Stimulated activated CD8-positive, alpha-beta memory T cell treated with anti-CD3 and anti-CD28 coated beads, Interleukin-4, amount 100 ng/mL, for 24 hours (primary cell): Measurements from ENCODE around the gene CFLAR.
"Not testable (repeated sequence)": the region's sequence is repeated elsewhere in the genome, so short reads cannot be mapped to it uniquely, and the experiment has no call there.

ENCODE experiments used
- DNase-seq: peaks from one replicate; pipeline ENCODE4 v3.0.0-alpha.2; 2020; ENCODE audit warnings: low read depth

Gene CFLAR

DNA sequence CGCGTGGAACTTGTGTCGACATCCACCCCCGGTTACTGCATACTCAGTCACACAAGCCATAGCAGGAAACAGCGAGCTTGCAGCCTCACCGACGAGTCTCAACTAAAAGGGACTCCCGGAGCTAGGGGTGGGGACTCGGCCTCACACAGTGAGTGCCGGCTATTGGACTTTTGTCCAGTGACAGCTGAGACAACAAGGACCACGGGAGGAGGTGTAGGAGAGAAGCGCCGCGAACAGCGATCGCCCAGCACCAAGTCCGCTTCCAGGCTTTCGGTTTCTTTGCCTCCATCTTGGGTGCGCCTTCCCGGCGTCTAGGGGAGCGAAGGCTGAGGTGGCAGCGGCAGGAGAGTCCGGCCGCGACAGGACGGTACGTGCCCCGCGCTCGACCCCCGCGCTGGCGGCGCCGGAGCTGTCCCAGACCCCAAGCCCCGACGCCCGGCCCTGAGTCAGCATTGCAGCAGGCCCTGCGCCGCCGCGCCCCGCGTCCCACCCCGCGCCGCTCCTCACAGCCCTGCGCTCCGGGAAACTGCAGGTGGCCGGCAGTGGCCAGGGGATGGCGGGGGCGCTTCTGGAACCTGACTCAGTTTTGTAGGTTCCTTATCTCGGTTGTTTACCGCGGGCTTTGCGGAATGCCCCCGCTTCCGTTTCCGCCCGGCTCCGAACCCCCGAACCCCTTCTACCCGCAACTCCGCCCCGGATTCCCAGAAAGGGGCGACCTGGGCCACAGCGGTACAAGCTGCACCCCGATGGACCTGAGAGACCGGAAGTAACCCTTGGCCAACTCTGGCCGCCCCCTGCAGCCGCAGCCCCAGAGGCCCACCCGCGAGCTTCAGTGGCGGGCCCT, at the start of gene CFLAR:
Gene CFLAR, plus strand, starts transcription at position 50 of the 844 bp plus-strand sequence. CDS start 13,702 bp downstream, outside the sequence.
- DNase-seq = peak; percentile 73

DNA sequence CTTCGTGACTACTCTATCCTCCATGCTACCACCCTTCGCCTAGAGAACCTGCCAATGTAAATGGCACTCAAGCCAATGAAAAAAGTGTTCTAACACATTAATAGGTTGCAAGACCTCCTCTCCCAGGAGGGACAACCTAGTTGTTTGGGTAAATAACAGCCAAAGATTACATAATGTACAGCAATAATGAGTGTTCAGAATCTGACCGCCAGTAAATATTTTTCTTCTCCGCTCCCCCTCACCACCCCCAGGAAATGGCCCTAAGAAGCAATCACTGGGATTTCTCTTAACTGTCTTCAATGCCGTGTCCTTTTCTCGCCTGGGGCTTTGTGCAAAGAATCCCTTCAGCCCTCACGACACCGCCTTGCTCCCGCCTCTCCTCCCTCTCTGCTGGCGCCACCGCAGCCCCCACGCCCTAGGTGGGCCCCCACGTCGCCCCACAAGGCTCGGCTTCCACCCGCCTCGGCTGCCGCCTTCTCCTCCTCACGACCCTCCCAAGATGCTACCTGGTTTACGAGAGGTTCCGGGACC, 45.0 kb upstream of the CFLAR start:
- no peak for DNase-seq

DNA sequence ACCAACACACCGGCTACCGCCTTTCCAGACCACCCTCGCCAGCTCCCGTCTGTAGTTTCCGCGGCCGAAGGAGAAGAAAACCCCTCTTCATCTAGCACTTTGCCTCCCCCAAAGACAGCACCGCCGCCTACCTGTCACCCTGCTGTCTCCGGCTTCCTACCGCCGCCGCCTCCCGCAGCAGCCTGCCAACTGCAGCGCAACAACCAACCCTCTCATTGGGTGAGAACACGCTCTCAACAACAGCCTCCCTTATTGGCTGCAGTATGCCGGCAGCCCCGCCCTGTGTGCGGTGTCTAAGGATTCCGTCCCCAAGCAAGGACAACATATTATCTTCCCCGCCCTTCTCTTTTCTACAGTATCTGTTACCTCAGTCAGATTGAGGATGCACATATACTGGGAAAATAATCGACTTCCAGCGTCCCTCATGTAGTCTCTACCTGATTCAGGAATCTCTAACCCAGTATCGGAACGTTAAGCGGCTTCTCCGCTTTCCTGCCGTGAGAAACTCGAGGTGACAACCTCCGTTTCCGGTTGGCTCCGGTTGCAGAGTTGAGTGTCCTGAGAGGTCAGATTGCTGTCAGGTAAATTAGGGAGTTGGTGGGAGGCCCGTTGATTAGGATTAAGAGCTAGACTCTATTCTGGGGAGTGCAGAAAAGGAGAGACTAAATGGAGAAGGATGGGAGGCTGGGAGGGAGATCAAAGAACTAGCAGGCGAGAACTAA, 44.3 kb upstream of the CFLAR start, which contains the start of the genes HYCC2 and NDUFB3:
Gene HYCC2, minus strand, starts transcription at position 193 of the 722 bp plus-strand sequence. CDS start 47,662 bp downstream, outside the sequence.
Gene NDUFB3, plus strand, starts transcription at position 523 of the 722 bp plus-strand sequence. CDS start 6,882 bp downstream, outside the sequence.
- DNase-seq = peak; percentile 78

DNA sequence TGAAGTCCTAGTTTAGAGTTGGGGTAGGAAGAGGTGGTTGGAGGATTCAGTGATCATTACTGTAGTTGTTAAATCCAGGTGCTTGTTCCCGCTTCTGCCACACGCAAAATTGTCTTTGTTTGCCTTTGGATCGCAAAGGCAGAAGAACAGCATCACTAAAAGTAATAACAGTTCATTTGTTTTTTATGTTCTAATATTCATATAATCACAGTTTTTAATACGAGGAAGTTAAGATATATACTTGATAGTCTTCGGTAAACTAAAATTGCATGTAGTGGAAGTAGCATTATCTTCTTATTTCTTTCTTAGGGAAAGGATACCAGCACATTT, 43.8 kb upstream of the CFLAR start:
- no peak for DNase-seq

DNA sequence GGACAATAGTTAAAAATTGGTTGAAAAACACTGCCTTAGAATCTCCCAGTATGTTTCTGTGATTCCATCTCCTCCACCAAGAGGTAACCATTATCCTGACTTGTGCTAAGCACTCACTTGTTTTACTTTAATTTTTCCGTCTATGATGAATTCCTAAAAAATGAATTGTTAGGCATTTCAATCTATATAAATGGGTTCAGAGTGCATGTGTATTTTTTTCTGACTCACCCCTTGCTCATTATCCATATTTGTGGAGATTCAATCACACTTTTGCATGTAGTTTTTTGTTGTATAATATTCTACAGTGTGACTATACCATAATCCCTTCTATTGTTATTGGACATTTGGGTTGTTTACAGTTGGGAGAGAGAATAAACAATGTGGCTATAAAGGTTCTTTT, 42.9 kb upstream of the CFLAR start:
- DNase-seq = no peak

DNA sequence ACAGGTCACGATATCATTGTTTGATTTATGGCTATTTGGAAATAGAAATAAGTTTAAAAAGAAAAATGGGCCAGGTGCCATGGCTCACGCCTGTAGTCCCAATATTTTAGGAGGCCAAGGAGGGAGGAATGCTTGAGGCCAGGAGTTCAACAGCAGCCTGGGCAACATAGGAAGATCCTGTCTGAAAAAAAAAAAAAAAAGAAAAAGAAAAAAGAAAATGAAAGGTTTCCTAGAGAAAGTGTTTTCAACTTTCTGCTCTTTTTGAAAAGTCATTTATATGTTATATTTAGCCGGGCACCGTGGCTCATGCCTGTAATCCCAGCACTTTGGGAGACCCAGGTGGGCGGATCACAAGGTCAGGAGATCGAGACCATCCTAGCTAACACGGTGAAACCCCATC, 41.0 kb upstream of the CFLAR start:
- no peak for DNase-seq

DNA sequence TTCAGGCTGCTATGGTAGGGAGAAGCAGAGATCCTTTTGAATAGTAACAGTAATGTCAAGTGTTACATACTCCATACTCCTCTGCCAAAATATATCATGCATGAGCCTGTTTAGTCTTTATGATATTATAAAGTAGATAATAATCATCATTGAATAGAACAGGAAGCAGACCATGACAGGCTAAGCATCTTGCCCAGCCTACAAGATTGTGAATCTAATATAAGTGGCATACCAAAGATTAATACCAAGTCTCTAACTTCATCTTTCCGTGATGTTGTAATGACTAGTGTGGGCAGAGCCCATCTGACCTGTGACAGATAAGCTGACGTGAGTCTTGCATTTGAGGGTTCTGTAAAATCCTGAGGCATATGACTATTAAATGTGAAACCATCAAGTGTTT, 31.1 kb upstream of the CFLAR start:
- DNase-seq = no peak

DNA sequence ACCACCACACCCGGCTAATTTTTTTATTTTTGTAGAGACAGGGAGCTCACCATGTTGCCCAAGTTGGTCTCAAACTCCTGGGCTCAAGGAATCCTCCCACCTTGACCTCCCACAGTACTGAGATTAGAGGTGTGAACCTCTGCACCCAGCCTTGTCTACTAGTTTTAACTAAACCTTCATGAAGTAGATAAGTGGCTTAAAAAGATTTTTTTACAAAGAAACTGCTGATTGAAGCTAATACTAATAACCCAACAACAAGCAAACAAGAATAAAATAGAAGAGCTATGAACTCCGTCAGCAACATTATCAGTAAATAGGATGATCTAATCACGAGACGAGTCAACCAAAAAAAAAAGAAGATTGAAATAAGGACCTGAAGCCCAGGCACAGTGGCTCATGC, 25.4 kb upstream of the CFLAR start:
- no peak for DNase-seq

DNA sequence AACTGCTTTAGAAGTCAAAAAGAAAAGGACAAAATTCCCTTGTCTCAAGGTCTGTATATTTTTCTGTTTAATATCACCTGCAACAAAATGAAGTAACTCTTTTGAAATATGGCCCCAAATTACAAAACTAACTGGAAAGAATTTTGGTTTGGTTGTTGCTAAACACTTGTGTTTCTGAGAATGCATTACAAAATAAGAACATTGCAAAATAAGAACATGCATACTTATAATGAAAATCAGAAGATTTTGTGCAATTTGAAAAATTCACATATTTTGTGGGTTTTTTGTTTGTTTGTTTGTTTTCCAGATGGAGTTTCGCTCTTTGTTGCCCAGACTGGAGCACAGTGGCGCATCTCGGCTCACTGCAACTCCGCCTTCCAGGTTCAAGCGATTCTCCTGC, 22.4 kb upstream of the CFLAR start:
- DNase-seq = no peak

DNA sequence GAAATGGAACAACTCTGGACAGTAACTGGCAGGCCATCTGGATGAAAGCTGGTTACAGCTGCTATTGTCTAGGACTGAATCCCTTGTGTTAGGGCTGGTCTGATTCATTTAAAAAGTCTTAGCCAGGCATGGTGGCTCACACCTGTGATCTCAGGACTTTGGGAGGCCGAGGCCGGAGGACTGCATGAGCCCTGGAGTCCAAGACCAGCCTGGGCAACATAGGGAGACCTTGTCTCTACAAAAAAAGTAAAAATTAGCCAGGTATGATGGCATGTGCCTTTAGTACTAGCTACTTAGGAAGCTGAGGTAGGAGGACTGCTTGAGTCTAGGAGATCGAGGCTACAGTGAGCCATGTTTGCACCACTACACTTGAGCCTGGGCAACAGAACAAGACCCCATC, 15.5 kb upstream of the CFLAR start:
- DNase-seq = no peak

DNA sequence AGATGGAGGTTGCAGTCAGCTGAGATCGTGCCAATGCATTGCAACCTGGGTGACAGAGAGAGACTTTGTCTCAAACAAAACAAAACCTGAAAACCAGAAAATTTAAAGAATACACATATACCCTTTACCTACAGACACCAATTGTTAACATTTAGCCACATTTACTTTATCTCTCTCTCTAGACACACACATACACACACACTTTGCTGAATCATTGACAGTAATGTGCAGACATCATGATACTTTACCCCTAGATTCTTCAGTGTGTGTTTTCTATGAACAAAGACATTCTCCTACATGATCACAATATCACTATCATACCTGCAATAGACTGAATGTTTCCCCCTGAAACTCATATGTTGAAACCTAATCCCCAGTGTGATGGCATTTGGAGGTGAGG, 10.2 kb upstream of the CFLAR start:
- DNase-seq = no peak

DNA sequence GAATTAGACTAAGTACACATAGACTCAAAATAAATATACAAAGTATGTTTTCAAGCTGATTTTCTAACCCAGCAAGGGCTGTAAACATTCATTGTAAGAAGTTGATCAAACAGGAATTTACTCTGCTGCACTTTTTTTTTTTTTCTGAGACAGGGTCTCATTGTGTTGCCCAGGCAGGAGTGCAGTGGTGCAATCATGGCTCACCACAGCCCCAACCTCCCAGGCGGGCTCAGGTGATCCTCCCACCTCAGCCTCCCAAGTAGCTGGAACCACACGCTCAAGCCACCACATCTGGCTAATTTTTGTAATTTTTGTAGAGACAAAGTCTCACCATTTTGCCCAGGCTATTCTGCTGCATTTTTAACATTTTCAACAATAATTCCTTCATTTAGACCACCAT, 8.3 kb upstream of the CFLAR start:
- no peak for DNase-seq

DNA sequence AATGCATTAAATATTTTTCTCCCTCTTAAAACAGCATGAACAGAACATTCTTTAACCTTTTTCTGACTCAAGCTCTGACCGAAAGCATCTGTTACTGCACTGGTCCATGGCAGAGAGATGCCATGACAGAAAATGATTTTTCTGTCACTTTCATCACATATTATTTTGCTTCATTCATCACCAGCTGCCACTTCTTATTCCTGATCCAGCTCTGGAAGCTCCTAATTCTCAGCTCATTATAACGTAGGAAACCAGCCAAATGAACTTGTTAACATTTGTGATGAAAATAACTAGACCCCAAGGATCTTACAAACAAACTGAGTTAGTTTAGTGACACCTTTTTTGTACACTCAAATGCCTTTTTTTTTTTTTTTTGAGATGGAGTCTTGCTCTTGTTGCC, 7.6 kb upstream of the CFLAR start:
- no peak for DNase-seq

DNA sequence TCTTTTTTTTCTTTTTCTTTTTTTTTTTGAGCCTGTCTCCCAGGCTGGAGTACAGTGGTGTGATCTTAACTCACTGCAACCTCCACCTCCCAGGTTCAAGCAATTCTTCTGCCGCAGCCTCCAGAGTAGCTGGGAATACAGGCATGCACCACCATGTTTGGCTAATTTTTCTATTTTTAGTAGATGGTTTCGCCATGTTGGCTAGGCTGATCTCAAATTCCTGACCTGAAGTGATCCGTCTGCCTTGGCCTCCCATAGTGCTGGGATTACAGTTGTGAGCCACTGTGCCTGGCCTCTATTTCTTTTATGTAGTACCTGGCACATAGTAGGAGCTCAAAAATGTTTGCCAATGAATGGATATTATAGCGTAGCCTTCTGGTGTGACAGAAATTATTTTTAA, 6.8 kb upstream of the CFLAR start:
- no peak for DNase-seq

DNA sequence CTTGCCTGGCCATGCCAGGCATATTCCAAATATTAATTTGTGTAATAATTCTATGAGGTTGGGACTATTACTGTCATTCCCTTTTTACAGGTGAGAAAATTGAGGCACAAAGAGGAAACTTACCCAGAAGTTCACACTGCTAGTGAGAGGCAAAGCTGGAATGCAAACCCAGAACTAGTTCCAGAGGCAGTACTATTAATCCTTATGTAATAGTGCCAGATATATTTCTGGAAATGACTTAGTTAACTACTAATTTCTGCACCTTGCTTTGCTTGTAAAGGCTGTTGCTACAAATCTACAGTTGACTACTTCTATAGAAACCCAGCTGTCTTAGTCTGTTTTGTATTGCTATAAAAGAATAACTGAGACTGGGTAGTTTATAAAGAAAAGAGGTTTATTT, 5.3 kb upstream of the CFLAR start:
- no peak for DNase-seq

DNA sequence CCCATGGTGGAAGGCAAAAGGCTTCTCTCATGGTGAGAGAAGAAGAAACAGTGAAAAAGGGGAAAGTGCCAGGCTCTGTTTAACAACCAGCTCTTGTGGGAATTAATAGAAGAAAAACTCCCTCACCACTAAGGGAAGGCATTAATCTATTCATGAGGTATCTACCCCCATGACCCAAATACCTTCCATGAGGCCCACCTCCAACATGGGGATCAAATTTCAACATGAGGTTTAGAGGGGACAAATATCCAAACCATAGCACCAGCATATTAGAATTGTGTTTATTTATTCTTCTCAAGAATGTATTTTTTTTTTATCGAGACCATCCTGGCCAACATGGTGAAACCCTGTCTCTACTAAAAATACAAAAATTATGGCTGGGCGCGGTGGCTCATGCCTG, 4.9 kb upstream of the CFLAR start:
- DNase-seq = no peak

DNA sequence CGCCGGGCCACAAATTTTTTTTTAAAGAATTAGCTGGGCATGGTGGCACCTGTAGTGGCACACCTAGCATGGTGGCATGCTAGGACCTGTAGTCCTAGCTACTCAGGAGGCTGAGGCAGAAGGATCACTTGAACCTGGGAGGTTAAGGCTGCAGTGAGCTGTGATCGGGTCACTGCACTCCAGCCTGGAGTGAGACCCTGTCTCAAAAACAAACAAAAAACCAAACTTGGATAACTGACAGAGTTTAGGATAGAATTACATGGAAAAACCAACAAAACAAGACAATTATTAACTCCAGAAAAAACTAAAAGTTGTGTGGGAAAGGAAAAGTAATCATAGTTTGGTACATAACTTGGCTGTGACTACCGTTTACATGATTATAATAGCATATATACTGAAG, 1.6 kb upstream of the CFLAR start:
- no peak for DNase-seq

DNA sequence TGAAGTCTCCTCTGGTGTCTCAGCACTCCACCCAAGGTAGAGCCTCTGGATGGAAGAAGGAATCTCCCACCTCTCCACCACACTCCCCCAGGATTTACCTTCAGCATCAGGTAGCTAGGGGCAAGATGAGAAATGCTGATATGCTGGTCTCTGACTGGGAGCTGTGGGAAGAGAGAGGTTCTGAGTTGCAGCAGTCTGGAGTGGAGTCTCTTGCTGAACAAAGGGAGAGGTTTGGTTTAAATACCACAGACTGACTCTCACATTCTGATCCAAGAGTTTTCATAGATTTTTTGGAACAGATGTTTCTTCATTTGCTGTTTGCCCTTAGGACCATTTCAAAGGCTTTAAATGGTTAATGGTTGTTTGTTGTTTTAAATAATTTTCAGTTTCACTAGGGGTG, 1.1 kb upstream of the CFLAR start:
- DNase-seq = no peak

DNA sequence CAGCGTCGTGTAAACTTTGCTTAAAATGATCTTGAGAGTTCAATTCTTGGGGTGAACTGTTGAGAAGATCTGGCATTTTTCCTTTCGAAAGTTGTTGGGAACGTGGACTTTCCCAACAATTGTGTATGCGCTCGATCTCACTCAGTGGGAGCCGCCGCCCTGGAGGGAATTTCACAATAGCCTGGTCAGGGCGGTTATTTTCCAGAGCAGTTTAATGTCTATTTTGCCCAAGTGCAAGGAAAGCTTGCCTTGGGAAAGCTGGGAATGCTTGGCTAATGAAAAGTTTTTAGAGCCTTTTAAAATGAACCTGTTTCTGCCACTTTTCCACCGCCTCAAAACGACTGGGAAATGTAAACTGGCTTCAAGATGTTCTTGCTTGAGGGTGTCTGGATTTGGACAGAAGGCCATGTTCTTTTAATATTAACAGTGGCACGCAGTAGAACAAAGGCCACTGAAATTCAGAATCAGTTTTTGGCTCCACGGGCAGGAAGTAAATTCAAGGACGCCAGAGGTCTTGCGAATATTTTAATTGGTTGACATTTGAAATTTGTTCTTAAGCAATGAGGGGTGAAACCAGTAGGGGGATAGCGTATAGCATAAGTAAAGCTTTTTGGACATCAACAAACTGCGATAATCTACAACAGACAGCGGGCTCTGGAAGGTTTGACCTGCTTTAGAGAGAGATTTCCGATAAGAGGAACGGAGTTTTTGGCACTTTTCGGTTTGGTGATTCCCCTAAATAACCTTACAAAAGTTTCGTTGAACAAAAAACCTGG, 1.2 kb downstream of the CFLAR start:
- DNase-seq = no peak

DNA sequence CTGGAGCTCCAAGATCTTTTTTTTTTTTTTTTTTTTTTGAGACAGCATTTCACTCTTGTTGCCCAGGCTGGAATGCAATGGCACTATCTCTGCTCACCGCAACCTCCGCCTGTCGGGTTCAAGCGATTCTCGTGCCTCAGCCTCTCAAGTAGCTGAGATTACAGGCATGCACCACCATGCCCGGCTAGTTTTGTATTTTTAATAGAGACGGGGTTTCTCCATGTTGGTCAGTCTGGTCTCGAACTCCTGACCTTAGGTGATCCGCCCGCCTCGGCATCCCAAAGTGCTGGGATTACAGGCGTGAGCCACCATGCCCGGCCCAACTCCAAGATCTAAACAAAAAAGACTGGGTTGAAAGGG, 1.8 kb downstream of the CFLAR start:
- DNase-seq = not testable (repeated sequence)

DNA sequence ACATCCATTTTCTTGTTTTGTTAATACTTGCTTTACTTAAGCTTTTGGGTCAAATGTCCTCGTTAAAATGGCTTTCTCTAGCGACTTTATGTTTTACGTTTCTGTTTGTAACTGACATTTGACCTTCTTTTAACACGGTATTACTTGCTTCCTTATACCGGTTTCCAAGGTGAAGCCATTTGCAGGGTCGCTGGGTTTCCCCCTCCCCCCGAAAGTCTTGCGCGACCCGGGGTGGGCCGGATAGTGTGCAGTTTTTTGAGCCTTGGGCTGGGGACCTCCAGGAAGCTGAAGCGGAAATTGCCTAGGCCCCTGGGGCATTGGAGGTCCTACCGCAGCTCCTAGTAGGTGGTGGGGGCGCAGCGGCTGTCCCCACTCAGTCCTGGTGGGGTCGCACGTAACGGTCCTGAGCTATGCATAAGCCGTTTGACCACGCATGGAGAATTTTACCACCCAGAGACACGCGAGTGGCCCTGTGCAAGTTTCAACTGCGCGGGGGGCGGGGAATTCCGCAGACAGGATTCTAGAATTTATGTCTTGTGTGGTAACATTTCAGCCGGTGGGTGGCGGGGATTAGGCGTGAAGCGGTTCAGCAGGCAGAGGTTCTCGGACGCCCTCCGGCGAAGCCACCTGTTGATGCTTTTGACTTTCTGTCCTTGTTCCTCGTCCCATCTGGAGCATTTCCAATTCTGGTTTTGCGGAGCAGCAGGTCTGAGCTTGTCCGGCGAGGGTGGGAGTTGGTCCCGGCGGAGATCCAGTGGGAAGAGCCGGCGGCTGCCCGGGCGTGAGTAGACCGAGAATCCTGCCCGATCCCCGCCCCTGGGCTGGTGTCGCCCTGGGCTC, 2.4 kb downstream of the CFLAR start:
- DNase-seq = peak; percentile 80
